Memory B cell (primary cell): ENCODE data around the gene SOBP.
A peak's percentile ranks its signal among the peaks of the same experiment; 100 is the strongest.

Experiments
- ATAC-seq: fragments of 150-1000 bp; cut with Tn5 transposase; 2 replicates; pipeline ENCODE4 v1.10.0; 2021; ENCODE audit warnings: low read depth, mild to moderate bottlenecking, moderate library complexity
- DNase-seq, 2 donors: peaks; one replicate each; pipeline ENCODE4 v3.0.0; 2022; ENCODE audit warnings: low spot score in 2 of 2
- H3K27ac Mint-ChIP-seq: one replicate; pipeline ENCODE4 v1.8.0; 2022; ENCODE audit warnings: mild to moderate bottlenecking, moderate library complexity, mixed read lengths
- H3K27me3 Mint-ChIP-seq: one replicate; pipeline ENCODE4 v1.8.0; 2022; ENCODE audit warnings: mixed read lengths
- H3K36me3 Mint-ChIP-seq: one replicate; pipeline ENCODE4 v1.8.0; 2022; ENCODE audit warnings: mild to moderate bottlenecking, mixed read lengths
- H3K4me1 Mint-ChIP-seq: one replicate; pipeline ENCODE4 v1.8.0; 2022; ENCODE audit warnings: mixed read lengths
- H3K4me3 Mint-ChIP-seq: one replicate; pipeline ENCODE4 v1.8.0; 2022; ENCODE audit warnings: mild to moderate bottlenecking, moderate library complexity, mixed read lengths
- H3K9me3 Mint-ChIP-seq: one replicate; pipeline ENCODE4 v1.8.0; 2022; ENCODE audit warnings: mixed read lengths

Gene SOBP

DNA sequence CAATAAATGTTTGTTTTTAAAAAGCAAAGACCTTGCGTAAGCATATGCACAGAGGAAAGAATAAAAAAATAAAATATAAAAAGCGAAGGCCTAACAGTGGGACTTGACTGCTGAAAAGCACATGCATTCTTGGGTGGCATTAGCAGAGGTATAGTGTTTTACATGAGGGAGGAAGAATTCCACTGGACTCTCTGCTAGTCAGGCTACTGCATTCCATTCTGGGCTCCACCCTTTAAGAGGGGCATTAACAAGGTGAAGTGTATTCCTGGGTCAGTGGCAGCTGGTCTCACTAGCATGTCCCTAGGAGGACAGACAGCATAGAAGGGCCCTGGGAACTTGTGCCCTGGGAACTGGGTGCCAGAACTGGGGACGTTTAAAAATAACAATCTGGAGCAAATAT lies 134.1 kb downstream of the SOBP start:
- peaks cover 24% of the 10 kb centered on the region for H3K4me1 Mint-ChIP-seq
- H3K27ac Mint-ChIP-seq: no peak overlapping the region
- H3K9me3 Mint-ChIP-seq: no peaks in the 10 kb centered on the region
- ATAC-seq (no peak), DNase-seq (no peak)
- H3K36me3 Mint-ChIP-seq: no peaks in the 10 kb centered on the region
- no peak overlapping the region for H3K4me3 Mint-ChIP-seq
- H3K27me3 Mint-ChIP-seq: no peaks in the 10 kb centered on the region

DNA sequence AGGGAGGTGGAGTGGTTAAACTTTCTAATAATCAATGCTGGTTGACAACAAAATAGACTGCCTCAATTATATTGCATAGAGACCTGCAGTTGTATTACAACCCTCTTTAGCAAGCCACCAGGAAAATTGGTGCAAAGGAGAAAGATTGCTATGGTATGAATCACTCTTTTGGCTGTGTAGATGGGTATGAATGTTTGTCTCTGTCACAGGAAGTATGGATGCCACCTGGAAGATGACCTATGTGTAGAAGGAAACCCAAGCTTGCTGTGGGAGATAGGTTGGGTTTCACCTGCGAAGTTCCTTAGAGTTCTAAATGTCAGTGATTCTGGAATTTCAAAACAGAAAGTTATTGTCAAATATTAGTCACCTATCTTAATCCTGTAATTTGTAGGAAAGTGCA lies 134.6 kb downstream of the SOBP start:
- ATAC-seq: no peak
- no peak overlapping the region for H3K4me3 Mint-ChIP-seq
- H3K4me1 Mint-ChIP-seq: peaks cover 20% of the 10 kb centered on the region
- H3K27me3 Mint-ChIP-seq: no peaks in the 10 kb centered on the region
- H3K36me3 Mint-ChIP-seq: no peaks in the 10 kb centered on the region
- no peak overlapping the region for H3K27ac Mint-ChIP-seq
- DNase-seq: no peak
- H3K9me3 Mint-ChIP-seq: no peaks in the 10 kb centered on the region

DNA sequence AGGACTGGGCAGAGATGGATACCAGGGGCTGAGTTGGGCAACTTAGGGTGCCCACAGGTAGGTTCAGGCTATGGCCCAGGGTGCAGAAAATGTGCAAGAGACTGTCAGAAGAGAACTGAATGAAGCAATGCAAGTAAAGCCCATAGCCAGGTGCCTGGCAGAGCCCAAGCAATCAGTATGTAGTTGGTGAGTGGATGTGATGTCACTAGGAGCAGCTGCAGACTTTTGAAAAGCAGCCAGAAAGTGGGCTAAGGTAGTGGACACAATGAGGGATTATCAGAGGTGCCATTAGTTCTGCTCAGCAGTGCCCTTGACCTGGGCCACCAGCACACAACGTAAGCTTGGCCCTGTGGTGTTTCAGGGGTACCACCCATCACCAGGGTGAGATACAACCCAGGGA lies 135.3 kb downstream of the SOBP start:
- no peak for ATAC-seq
- Mint-ChIP-seq H3K36me3 (no peaks in the 10 kb centered on the region), H3K27me3 (no peaks in the 10 kb centered on the region), H3K4me3 (no peak overlapping the region), H3K27ac (no peak overlapping the region), H3K9me3 (no peaks in the 10 kb centered on the region), H3K4me1 (peaks cover 18% of the 10 kb centered on the region)
- DNase-seq: no peak

DNA sequence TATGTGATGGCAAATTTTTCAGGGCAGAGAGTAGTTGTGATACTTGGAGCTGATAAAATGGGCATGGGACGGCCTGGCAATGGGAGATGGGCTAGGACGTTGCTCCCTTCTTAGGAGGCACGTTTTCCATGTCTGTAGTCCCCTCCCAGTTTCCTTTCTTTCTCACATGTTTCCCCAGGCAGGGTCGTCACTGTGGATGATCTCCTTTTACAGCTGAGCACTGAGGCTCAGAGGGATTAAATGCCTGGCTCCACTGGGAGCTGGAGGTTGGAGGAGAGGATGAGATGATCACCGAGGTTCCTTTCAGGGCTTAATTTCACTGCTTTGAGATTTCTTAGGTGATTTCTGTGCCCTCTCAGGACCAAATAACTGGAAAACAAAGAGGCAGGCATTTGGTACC lies 136.7 kb downstream of the SOBP start:
- Mint-ChIP-seq H3K9me3 (no peaks in the 10 kb centered on the region), H3K36me3 (no peaks in the 10 kb centered on the region), H3K4me1 (peaks cover 10% of the 10 kb centered on the region), H3K4me3 (no peak overlapping the region), H3K27me3 (no peaks in the 10 kb centered on the region), H3K27ac (no peak overlapping the region)
- DNase-seq (no peak), ATAC-seq (no peak)

DNA sequence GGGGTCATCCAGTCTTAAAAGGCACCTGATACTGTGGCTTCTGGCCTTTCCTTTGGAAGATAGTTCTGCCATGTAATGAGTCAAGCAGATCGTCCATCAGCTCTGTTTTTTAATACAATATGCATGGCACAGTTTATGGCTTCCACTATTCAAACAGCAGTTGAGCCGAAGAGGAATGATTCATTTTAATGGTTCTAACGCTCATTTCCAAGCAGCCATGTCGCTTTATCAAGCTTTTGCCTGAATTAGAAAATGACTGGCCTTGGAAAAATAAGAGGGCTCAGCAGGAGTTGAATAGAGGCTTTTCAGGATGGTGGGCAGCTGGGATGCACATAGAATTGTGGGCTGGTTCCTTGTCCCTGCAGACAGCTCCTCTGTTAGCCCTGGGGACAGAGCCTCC lies 138.1 kb downstream of the SOBP start:
- no peak for DNase-seq
- no peaks in the 10 kb centered on the region for H3K36me3 Mint-ChIP-seq
- H3K27me3 Mint-ChIP-seq: no peaks in the 10 kb centered on the region
- H3K4me1 Mint-ChIP-seq: peaks cover 7% of the 10 kb centered on the region
- ATAC-seq: no peak
- H3K9me3 Mint-ChIP-seq: no peaks in the 10 kb centered on the region
- H3K4me3 Mint-ChIP-seq: no peak overlapping the region
- H3K27ac Mint-ChIP-seq: no peak overlapping the region

DNA sequence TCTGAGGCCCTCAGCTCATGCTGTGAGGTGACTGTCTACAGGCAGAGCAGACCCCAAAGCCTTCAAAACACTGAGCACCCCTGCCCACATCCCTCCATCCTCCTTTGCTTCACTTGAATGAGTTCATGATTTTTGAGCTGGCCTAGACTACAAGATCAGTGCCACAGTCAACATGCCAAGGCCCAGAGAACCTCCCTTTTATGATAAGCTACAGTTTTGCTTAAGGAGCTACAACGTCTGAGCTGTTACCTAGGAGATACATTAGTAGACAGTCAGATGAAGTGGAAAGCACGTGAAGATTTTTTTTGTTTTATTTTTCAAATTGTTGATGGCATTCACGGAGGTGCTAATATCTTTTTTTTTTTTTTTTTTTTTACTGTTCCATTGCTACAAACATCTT lies 139.0 kb downstream of the SOBP start:
- Mint-ChIP-seq H3K27ac (no peak overlapping the region), H3K27me3 (peaks cover 6% of the 10 kb centered on the region), H3K9me3 (no peaks in the 10 kb centered on the region), H3K4me3 (no peak overlapping the region), H3K36me3 (no peaks in the 10 kb centered on the region), H3K4me1 (peaks cover 7% of the 10 kb centered on the region)
- ATAC-seq (no peak), DNase-seq (no peak)

DNA sequence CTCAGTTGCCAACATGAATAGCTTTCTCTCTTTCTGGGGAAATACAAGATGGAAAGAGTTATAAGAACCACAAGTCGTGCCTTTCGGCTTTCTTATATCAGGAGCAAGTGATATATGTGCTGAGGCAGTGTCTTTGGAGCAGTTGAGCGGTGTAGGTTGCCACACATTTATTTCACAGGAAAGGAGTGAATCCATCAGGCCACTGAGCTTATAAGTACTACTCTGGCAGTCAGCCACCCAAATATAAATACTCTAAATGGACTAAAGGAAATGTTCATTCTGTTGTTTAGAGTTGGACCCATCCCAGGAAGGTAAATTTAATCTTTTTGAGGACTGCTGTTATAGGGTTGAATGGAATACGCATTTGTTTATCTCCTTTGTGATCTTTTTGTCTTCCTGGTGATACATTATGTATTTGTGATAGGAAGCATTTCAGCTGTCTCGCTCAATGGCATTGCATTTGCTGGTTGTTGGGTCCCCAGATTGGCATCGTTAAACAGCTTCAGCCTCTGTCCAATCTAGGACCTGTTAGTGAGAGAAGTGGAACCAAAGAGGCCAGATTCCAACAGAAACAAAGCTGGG lies 139.7 kb downstream of the SOBP start:
- DNase-seq: no peak
- Mint-ChIP-seq H3K36me3 (no peaks in the 10 kb centered on the region), H3K27ac (no peak overlapping the region), H3K9me3 (no peaks in the 10 kb centered on the region), H3K27me3 (peaks cover 8% of the 10 kb centered on the region), H3K4me1 (peaks cover 10% of the 10 kb centered on the region), H3K4me3 (no peak overlapping the region)
- no peak for ATAC-seq

DNA sequence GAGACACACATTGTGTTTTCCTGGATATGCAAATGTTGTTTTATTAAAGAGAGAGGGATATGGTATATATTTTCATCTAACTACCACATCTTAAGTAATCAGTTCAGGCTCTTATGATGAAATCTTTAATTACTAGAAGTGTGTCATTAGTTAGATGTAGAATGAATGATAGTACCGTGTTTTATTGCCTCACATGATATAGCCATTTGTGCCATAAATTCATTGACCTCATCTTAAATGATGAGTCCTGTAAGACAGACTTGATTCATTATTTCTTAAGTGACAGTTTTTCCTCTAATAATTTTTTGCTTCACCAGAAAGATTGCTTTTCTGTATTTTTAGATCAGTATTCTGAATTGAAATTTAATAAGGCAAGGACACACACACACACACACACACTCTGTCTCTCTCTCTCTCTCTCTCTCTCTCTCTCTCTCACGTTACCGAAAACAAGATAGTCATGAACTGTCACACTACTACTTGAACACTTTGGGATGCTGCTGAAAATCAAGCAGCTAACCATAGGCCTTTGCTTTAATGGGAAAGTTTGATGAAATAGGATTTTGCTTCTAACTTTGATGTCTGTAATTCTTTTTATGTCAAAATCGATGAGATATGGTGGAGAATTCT lies 140.5 kb downstream of the SOBP start:
- peaks cover 10% of the 10 kb centered on the region for H3K4me1 Mint-ChIP-seq
- no peaks in the 10 kb centered on the region for H3K9me3 Mint-ChIP-seq
- DNase-seq (no peak), ATAC-seq (no peak)
- peaks cover 8% of the 10 kb centered on the region for H3K27me3 Mint-ChIP-seq
- no peak overlapping the region for H3K27ac Mint-ChIP-seq
- no peaks in the 10 kb centered on the region for H3K36me3 Mint-ChIP-seq
- no peak overlapping the region for H3K4me3 Mint-ChIP-seq

DNA sequence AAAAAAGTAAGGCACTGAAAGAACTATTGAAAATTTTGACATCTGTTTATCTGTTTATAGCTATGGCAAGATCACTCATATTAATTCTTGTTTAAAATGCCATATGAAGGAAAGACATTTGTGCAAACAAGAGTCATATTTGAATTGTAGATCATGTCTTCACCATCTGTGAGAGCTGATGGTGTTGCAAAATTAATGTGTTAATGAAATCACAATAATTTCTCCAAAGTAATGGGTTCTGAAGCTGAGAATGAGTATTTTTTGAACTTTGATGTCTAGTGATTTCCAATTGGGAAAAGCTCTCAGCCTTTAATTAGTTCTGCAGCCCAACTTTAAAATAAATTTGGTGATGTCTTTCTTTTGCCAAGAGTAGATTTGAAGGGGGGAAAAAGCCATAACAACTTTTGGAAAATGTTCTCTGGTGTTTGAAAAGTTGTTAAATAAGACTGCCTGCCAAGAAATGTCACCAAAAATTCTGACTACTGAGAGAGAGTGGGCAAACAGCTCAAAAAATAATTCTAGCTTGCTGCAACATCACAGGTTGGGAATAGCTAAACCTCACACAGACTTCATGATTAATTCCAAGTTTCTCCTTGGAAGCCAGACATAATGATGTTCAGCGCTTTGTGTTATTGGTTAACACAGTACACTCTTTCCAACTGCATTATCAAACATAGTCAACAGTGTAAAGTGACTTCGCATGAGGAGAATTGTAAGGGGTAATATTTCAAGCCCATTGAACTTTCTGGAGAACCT lies 142.6 kb downstream of the SOBP start:
- Mint-ChIP-seq H3K27me3 (peaks cover 14% of the 10 kb centered on the region), H3K36me3 (no peaks in the 10 kb centered on the region), H3K27ac (no peak overlapping the region), H3K4me1 (peaks cover 13% of the 10 kb centered on the region), H3K4me3 (no peak overlapping the region), H3K9me3 (no peaks in the 10 kb centered on the region)
- no peak for DNase-seq
- ATAC-seq: no peak

DNA sequence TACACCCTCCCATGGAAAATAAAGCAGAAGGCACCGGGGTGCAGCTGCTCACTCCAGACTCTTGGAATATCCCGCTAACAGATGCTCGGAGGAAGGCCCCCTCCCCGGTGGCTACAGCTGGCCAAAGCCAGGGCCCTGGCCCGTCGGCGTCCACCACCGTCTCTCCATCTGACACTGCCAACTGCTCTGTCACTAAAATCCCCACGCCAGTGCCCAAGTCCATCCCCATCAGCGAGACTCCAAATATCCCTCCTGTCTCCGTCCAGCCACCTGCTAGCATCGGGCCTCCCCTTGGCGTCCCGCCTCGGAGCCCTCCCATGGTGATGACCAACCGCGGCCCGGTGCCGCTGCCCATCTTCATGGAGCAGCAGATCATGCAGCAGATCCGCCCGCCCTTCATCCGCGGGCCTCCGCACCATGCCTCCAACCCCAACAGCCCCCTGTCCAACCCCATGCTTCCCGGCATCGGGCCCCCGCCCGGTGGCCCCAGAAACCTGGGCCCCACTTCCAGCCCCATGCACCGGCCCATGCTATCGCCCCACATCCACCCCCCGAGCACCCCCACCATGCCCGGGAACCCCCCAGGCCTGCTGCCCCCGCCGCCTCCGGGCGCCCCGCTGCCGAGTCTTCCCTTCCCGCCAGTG lies 143.9 kb downstream of the SOBP start:
- H3K36me3 Mint-ChIP-seq: no peaks in the 10 kb centered on the region
- no peaks in the 10 kb centered on the region for H3K9me3 Mint-ChIP-seq
- no peak overlapping the region for H3K27ac Mint-ChIP-seq
- peak overlapping the region; percentile 74 for H3K4me3 Mint-ChIP-seq
- peak; percentile 25 for ATAC-seq
- H3K27me3 Mint-ChIP-seq: peaks cover 14% of the 10 kb centered on the region
- peaks cover 13% of the 10 kb centered on the region for H3K4me1 Mint-ChIP-seq
- DNase-seq: no peak

DNA sequence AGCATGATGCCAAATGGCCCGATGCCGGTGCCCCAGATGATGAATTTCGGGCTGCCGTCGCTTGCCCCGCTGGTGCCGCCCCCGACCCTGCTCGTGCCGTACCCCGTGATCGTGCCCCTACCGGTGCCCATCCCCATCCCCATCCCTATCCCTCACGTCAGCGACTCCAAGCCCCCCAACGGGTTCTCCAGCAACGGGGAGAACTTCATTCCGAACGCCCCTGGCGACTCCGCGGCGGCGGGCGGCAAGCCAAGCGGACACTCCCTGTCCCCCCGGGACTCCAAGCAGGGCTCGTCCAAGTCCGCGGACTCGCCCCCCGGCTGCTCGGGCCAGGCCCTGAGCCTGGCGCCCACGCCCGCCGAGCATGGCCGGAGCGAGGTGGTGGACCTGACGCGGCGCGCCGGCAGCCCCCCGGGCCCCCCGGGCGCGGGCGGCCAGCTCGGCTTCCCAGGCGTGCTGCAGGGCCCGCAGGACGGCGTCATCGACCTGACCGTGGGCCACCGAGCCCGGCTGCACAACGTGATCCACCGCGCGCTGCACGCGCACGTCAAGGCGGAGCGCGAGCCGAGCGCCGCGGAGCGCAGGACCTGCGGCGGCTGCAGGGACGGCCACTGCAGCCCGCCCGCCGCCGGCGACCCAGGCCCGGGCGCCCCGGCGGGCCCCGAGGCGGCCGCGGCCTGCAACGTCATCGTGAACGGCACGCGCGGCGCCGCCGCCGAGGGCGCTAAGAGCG lies 144.6 kb downstream of the SOBP start:
- H3K4me3 Mint-ChIP-seq: peak overlapping the region; percentile 74
- H3K36me3 Mint-ChIP-seq: no peaks in the 10 kb centered on the region
- ATAC-seq: peak; percentile 67
- H3K9me3 Mint-ChIP-seq: no peaks in the 10 kb centered on the region
- H3K27ac Mint-ChIP-seq: no peak overlapping the region
- peaks cover 14% of the 10 kb centered on the region for H3K27me3 Mint-ChIP-seq
- peaks cover 12% of the 10 kb centered on the region for H3K4me1 Mint-ChIP-seq
- peak in 1 of 2 donors; percentile 35 for DNase-seq

DNA sequence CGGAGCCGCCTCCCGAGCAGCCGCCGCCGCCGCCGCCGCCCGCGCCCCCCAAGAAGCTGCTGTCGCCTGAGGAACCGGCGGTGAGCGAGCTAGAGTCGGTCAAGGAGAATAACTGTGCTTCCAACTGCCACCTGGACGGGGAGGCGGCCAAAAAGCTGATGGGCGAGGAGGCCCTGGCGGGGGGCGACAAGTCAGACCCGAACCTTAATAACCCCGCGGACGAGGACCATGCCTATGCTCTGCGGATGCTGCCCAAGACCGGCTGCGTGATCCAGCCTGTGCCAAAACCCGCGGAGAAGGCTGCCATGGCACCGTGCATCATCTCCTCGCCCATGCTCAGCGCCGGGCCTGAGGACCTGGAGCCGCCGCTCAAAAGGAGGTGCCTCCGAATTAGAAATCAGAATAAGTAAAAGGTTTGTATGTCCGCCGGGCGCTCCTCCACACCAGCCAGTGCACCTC lies 145.2 kb downstream of the SOBP start:
- Mint-ChIP-seq H3K27me3 (peaks cover 14% of the 10 kb centered on the region), H3K27ac (no peak overlapping the region), H3K9me3 (no peaks in the 10 kb centered on the region), H3K4me3 (peak overlapping the region; percentile 60), H3K4me1 (peaks cover 12% of the 10 kb centered on the region), H3K36me3 (no peaks in the 10 kb centered on the region)
- no peak for ATAC-seq
- no peak for DNase-seq

DNA sequence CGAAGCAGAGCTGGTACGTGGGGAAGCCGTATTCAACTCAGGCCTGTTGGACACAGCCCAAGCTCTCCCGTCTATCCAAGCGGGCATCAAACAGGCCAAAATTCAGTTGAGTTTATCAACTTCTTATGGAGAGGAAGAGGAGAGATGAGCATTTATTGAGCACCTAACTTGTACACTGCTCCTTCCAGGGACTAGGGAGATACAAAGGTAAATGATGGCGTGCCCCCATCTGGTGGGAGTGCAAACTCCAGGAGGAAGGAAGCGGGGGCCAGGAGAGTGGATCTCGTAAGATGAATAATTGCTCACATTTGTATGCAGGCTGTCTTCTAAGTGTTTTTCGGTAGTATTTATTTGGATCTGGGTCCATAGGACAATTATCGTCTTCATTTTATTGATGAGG lies 146.6 kb downstream of the SOBP start:
- Mint-ChIP-seq H3K27ac (no peak overlapping the region), H3K27me3 (peaks cover 14% of the 10 kb centered on the region), H3K9me3 (no peaks in the 10 kb centered on the region), H3K36me3 (no peaks in the 10 kb centered on the region), H3K4me3 (no peak overlapping the region), H3K4me1 (peaks cover 24% of the 10 kb centered on the region)
- DNase-seq (no peak), ATAC-seq (no peak)
